ENCODE data around the gene ATG14.
"Not testable (repeated sequence)": the region's sequence is repeated elsewhere in the genome, so short reads cannot be mapped to it uniquely, and the experiment has no call there.

ATG14 gene

GRCh38 chr14:55411426-55412389, at the start of gene ATG14:
Gene ATG14, minus strand, starts transcription at chr14:55411830. Its CDS starts 8 bp downstream, at chr14:55411822.
- TF ChIP-seq ZFX (IDR thresholded peaks at IDR 0.05) (peak; percentile 84), CTCF (conservative IDR thresholded peaks at IDR 0.05) (no peak)
- H3K27ac ChIP-seq, result peak within 1 kb of the TSS; percentile 74

GRCh38 chr14:55458800-55459515, 47.3 kb upstream of the ATG14 start:
- no peak overlapping the region for H3K27ac ChIP-seq
- TF ChIP-seq CTCF (conservative IDR thresholded peaks at IDR 0.05) (no peak), ZFX (IDR thresholded peaks at IDR 0.05) (no peak)

GRCh38 chr14:55457496-55457895, 45.9 kb upstream of the ATG14 start:
- TF ChIP-seq ZFX (IDR thresholded peaks at IDR 0.05), result no peak
- no peak for TF ChIP-seq CTCF (conservative IDR thresholded peaks at IDR 0.05)
- no peak overlapping the region for H3K27ac ChIP-seq

- not testable (repeated sequence) for H3K27ac ChIP-seq
These were observed 44.8 kb upstream of the ATG14 start for GRCh38 chr14:55456411-55456810.

GRCh38 chr14:55454264-55455002, 42.8 kb upstream of the ATG14 start:
- no peak for TF ChIP-seq ZFX (IDR thresholded peaks at IDR 0.05)
- no peak for TF ChIP-seq CTCF (conservative IDR thresholded peaks at IDR 0.05)
- no peak overlapping the region for H3K27ac ChIP-seq

GRCh38 chr14:55451950-55452349, 40.3 kb upstream of the ATG14 start:
- TF ChIP-seq CTCF (conservative IDR thresholded peaks at IDR 0.05) (no peak), ZFX (IDR thresholded peaks at IDR 0.05) (no peak)
- no peak overlapping the region for H3K27ac ChIP-seq

GRCh38 chr14:55451398-55451797, 39.8 kb upstream of the ATG14 start:
- no peak for TF ChIP-seq ZFX (IDR thresholded peaks at IDR 0.05)
- TF ChIP-seq CTCF (conservative IDR thresholded peaks at IDR 0.05), result no peak
- H3K27ac ChIP-seq, result no peak overlapping the region
